ENCODE data around the gene STING1.

DNA sequence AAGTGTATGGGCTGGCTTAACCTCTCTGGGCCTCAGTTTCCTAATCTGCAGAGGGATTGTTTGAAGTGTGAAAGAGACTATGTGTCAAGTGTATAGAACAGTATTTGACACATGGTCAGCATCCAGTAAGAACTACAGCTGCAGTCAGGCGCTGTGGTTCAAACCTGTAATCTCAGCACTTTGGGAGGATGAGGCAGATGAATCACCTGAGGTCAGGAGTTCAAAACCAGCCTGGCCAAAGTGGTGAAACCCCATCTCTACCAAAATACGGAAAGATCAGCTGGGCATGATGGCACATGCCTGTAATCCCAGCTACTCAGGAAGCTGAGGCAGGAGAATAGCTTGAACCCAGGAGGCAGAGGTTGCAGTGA, 31.9 kb upstream of the STING1 start:
- TF ChIP-seq, protein P1, sequence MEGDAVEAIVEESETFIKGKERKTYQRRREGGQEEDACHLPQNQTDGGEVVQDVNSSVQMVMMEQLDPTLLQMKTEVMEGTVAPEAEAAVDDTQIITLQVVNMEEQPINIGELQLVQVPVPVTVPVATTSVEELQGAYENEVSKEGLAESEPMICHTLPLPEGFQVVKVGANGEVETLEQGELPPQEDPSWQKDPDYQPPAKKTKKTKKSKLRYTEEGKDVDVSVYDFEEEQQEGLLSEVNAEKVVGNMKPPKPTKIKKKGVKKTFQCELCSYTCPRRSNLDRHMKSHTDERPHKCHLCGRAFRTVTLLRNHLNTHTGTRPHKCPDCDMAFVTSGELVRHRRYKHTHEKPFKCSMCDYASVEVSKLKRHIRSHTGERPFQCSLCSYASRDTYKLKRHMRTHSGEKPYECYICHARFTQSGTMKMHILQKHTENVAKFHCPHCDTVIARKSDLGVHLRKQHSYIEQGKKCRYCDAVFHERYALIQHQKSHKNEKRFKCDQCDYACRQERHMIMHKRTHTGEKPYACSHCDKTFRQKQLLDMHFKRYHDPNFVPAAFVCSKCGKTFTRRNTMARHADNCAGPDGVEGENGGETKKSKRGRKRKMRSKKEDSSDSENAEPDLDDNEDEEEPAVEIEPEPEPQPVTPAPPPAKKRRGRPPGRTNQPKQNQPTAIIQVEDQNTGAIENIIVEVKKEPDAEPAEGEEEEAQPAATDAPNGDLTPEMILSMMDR (IDR thresholded peaks at IDR 0.05): no peak
- TF ChIP-seq POLR2A (IDR thresholded peaks at IDR 0.05): no peak
